SK-N-SH treated with all-trans-retinoic acid at 6 μM for 48 hours (cell line): ENCODE data around the gene APCDD1L.

Source experiments
- ATAC-seq: fragments of 200-7000 bp; cut with Tn5 transposase; 3 replicates; pipeline ENCODE4 v1.9.1; 2020; ENCODE audit warnings: mild to moderate bottlenecking, moderate library complexity
- ARNTL ChIP-seq: fragments of 450-650 bp; formaldehyde crosslinking; IDR thresholded peaks from 2 replicates; pipeline ENCODE4 v1.5.0; 2020; ENCODE audit warnings: low read depth, mild to moderate bottlenecking, moderate library complexity, borderline replicate concordance
- BACH2 ChIP-seq: fragments of 250-450 bp; sonication (Bioruptor Pico); IDR thresholded peaks from 2 replicates; pipeline ENCODE4 v1.9.0; 2021; ENCODE audit warnings: mild to moderate bottlenecking, borderline replicate concordance
- CREB5 ChIP-seq: fragments of 250-450 bp; sonication (Bioruptor Pico); IDR thresholded peaks from 2 replicates; pipeline ENCODE4 v1.5.1; 2020; ENCODE audit warnings: low read depth, mild to moderate bottlenecking, moderate library complexity
- CSDC2 ChIP-seq: fragments of 250-450 bp; sonication (Bioruptor Pico); IDR thresholded peaks from 2 replicates; pipeline ENCODE4 v1.5.0; 2020; ENCODE audit warnings: mild to moderate bottlenecking, moderate library complexity
- CSRNP3 ChIP-seq: fragments of 250-450 bp; sonication (Bioruptor Pico); IDR thresholded peaks from 2 replicates; pipeline ENCODE4 v1.5.1; 2021; ENCODE audit warnings: mild to moderate bottlenecking, moderate library complexity
- GLIS3 ChIP-seq: fragments of 250-450 bp; sonication (Bioruptor Pico); IDR thresholded peaks from 2 replicates; pipeline ENCODE4 v1.5.0; 2020; ENCODE audit warnings: mild to moderate bottlenecking, moderate library complexity
- ISL1 ChIP-seq: fragments of 250-450 bp; sonication (Bioruptor Pico); IDR thresholded peaks from 2 replicates; pipeline ENCODE4 v2.1.2; 2022; ENCODE audit warnings: mild to moderate bottlenecking, moderate library complexity
- OSR1 ChIP-seq: fragments of 250-450 bp; sonication (Bioruptor Pico); IDR thresholded peaks from 2 replicates; pipeline ENCODE4 v1.8.0; 2022; ENCODE audit warnings: moderate library complexity, mild to moderate bottlenecking, inconsistent platforms
- PATZ1 ChIP-seq: fragments of 250-450 bp; sonication (Bioruptor Pico); IDR thresholded peaks from 2 replicates; pipeline ENCODE4 v1.8.0; 2020; ENCODE audit warnings: mild to moderate bottlenecking, moderate library complexity, borderline replicate concordance
- POU6F1 ChIP-seq: fragments of 250-450 bp; sonication (Bioruptor Pico); IDR thresholded peaks from 2 replicates; pipeline ENCODE4 v1.8.0; 2021; ENCODE audit warnings: low read depth, mild to moderate bottlenecking, moderate library complexity, borderline replicate concordance
- PPARA ChIP-seq: fragments of 250-450 bp; sonication (Bioruptor Pico); IDR thresholded peaks from 2 replicates; pipeline ENCODE4 v1.5.0; 2020; ENCODE audit warnings: mild to moderate bottlenecking, borderline replicate concordance
- RARB ChIP-seq: fragments of 250-450 bp; sonication (Bioruptor Pico); IDR thresholded peaks from 2 replicates; pipeline ENCODE4 v1.8.0; 2021; ENCODE audit warnings: mild to moderate bottlenecking, moderate library complexity
- SNAI2 ChIP-seq: fragments of 250-450 bp; sonication (Bioruptor Pico); IDR thresholded peaks from 2 replicates; pipeline ENCODE4 v1.5.0; 2020; ENCODE audit warnings: mild to moderate bottlenecking, moderate library complexity
- TCF4 ChIP-seq: fragments of 250-450 bp; sonication (Bioruptor Pico); IDR thresholded peaks from 2 replicates; pipeline ENCODE4 v1.8.0; 2021; ENCODE audit warnings: mild to moderate bottlenecking, moderate library complexity, borderline replicate concordance
- TOX ChIP-seq: fragments of 250-450 bp; sonication (Bioruptor Pico); IDR thresholded peaks from 2 replicates; pipeline ENCODE4 v1.8.0; 2021; ENCODE audit warnings: mild to moderate bottlenecking, moderate library complexity, borderline replicate concordance
- TSHZ2 ChIP-seq: fragments of 250-450 bp; sonication (Bioruptor Pico); IDR thresholded peaks from 2 replicates; pipeline ENCODE4 v1.5.0; 2020; ENCODE audit warnings: mild to moderate bottlenecking, moderate library complexity
- ZC3H10 ChIP-seq: fragments of 250-450 bp; sonication (Bioruptor Pico); IDR thresholded peaks from 2 replicates; pipeline ENCODE4 v1.5.1; 2021; ENCODE audit warnings: mild to moderate bottlenecking, moderate library complexity
- ZFP3 ChIP-seq: fragments of 250-450 bp; sonication (Bioruptor Pico); IDR thresholded peaks from 2 replicates; pipeline ENCODE4 v1.5.0; 2020; ENCODE audit warnings: mild to moderate bottlenecking, moderate library complexity
- ZFP30 ChIP-seq: fragments of 450-650 bp; formaldehyde crosslinking; IDR thresholded peaks from 2 replicates; pipeline ENCODE4 v1.5.0; 2022; ENCODE audit warnings: mild to moderate bottlenecking, moderate library complexity
- ZNF565 ChIP-seq: fragments of 450-650 bp; formaldehyde crosslinking; conservative IDR thresholded peaks from 2 replicates; pipeline ENCODE4 v1.5.0; 2020; ENCODE audit warnings: low read depth, mild to moderate bottlenecking, moderate library complexity
- ZNF70 ChIP-seq: fragments of 450-650 bp; formaldehyde crosslinking; IDR thresholded peaks from 2 replicates; pipeline ENCODE4 v1.5.0; 2020; ENCODE audit warnings: mild to moderate bottlenecking, moderate library complexity
- ZNF8 ChIP-seq: fragments of 450-650 bp; formaldehyde crosslinking; IDR thresholded peaks from 2 replicates; pipeline ENCODE4 v1.5.0; 2020; ENCODE audit warnings: mild to moderate bottlenecking, moderate library complexity

APCDD1L gene

GRCh38 chr20:58444746-58445255 lies 70.4 kb downstream of the APCDD1L start:
- TF ChIP-seq TOX (CRISPR knock-in tag), result no peak
- TF ChIP-seq ZFP3 (CRISPR knock-in tag), result no peak
- TF ChIP-seq OSR1, result no peak
- TF ChIP-seq POU6F1 (CRISPR knock-in tag), result no peak
- TF ChIP-seq ZNF70 (CRISPR knock-in tag), result no peak
- TF ChIP-seq TSHZ2 (CRISPR knock-in tag), result no peak
- TF ChIP-seq PPARA (CRISPR knock-in tag), result no peak
- TF ChIP-seq CSDC2, result no peak
- no peak for TF ChIP-seq ARNTL (CRISPR knock-in tag)
- TF ChIP-seq CREB5 (CRISPR knock-in tag), result no peak
- no peak for TF ChIP-seq GLIS3 (CRISPR knock-in tag)
- TF ChIP-seq RARB, result no peak
- TF ChIP-seq TCF4, result no peak
- TF ChIP-seq SNAI2 (CRISPR knock-in tag), result no peak
- ATAC-seq, result no peak

- TF ChIP-seq GLIS3 (CRISPR knock-in tag), result no peak
- no peak for TF ChIP-seq OSR1
- TF ChIP-seq POU6F1 (CRISPR knock-in tag), result no peak
- no peak for TF ChIP-seq RARB
- TF ChIP-seq ZNF565, result no peak
- TF ChIP-seq ZNF8 (CRISPR knock-in tag), result no peak
- TF ChIP-seq BACH2 (CRISPR knock-in tag), result no peak
- no peak for TF ChIP-seq CSRNP3 (CRISPR knock-in tag)
- no peak for TF ChIP-seq TCF4
- no peak for TF ChIP-seq TOX (CRISPR knock-in tag)
- no peak for TF ChIP-seq ZFP30 (CRISPR knock-in tag)
- TF ChIP-seq, all 23 proteins: peak for 0
- no peak for ATAC-seq
Measured at GRCh38 chr20:58441723-58442122, 73.5 kb downstream of the APCDD1L start.

GRCh38 chr20:58440021-58440767 lies 75.0 kb downstream of the APCDD1L start:
- ATAC-seq, result no peak
- TF ChIP-seq ZNF8 (CRISPR knock-in tag) (no peak), RARB (no peak), SNAI2 (CRISPR knock-in tag) (no peak), CREB5 (CRISPR knock-in tag) (no peak), ZNF70 (CRISPR knock-in tag) (no peak), PPARA (CRISPR knock-in tag) (no peak), ZC3H10 (CRISPR knock-in tag) (no peak), ISL1 (CRISPR knock-in tag) (no peak), PATZ1 (CRISPR knock-in tag) (no peak), CSRNP3 (CRISPR knock-in tag) (no peak), BACH2 (CRISPR knock-in tag) (no peak)
